HG03103 (cell line): ENCODE results near the gene STYXL1.
"Not testable (repeated sequence)": the region's sequence is repeated elsewhere in the genome, so short reads cannot be mapped to it uniquely, and the experiment has no call there.

ENCODE experiments used
- ATAC-seq: cut with Tn5 transposase; IDR thresholded peaks from one replicate; pipeline ENCODE4 v1.9.1; 2021; ENCODE audit warnings: low read depth; ENCODE audit not compliant: unreplicated experiment

STYXL1 gene

DNA sequence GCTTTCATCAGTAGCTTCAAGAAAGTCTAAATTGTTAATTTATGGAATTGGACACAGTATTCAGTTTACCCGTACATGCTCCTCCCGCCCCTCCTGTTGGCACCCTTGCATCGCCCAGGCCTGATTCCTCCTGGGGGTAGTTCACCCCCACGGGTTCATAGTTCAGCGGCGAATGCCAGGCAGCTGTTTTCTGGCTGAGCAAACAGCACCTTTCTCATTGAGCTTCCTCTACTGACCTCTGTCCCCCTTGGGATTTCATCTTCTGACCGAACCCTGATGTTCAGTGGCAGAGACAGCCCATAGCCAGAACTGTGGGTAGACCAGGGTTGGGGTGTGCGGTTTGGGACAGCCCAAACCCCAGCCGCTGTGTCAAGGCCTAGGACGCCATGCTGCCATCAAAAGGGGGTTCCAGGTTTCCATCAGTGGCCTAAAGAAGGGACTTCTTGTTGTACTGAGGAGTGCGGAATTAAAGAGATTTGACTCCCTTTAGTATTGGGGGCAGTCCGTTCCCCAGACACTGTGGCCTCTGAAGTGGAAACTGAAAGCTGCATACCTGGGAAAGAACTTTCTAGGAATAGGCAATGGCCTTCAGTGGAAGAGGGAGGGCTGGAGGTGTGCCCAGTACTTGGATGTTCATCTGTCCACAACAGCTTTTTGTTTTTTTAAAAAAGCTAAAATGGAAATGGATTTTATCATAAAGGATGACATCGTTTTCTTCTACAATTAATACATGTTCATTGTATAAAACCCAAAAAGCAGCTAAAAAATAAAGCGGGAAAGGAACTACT lies 19.1 kb upstream of the STYXL1 start:
- no peak for ATAC-seq

GRCh38 chr7:76065016-76065612 lies 17.3 kb upstream of the STYXL1 start:
- ATAC-seq: no peak

DNA sequence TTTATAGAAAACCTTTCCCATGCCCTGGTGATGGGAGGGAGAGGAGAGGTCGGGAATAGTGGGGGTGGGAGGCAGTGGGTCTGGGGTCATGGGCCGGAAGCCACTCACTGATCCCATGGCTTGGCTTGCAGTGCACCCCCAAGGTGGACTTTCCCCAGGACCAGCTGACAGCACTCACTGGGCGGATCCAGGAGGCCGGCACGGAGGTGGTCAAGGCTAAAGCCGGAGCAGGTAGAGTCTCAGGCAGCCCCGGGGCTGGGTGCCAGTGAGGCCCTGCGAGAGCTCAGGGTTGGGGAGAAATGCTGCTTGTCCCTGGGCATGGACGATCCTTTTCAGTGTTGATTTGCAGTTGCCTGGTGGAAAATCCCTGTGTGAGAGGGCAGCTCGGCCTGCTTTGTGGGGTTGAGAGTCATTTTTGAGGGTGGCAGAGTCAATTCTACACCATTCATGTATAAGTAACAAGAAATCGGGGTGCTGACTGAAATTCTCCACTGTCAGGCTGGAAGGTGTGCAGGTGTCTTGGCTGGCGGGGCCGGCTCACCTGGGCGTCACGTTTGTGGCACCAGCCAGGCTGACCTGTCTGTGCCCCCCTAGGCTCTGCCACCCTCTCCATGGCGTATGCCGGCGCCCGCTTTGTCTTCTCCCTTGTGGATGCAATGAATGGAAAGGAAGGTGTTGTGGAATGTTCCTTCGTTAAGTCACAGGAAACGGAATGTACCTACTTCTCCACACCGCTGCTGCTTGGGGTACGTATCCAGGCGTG lies 16.6 kb upstream of the STYXL1 start:
- no peak for ATAC-seq

DNA sequence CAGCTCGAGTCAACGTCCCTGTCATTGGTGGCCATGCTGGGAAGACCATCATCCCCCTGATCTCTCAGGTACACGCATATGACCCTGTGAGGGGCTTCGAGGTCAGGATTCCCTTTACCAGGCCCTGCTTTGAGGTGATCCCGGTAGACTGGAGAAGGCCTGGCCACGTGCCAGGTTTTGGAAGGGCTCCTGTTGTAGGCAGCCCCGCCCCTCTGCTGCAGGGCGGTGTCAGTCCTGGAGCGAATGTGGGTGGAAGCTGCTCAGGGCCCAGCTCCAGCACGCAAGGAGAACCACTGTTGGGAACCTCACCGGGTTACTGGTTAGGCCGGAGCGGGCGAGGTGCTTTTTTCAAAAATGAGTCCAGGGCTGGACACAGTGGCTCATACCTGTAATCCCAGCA lies 15.7 kb upstream of the STYXL1 start:
- no peak for ATAC-seq

DNA sequence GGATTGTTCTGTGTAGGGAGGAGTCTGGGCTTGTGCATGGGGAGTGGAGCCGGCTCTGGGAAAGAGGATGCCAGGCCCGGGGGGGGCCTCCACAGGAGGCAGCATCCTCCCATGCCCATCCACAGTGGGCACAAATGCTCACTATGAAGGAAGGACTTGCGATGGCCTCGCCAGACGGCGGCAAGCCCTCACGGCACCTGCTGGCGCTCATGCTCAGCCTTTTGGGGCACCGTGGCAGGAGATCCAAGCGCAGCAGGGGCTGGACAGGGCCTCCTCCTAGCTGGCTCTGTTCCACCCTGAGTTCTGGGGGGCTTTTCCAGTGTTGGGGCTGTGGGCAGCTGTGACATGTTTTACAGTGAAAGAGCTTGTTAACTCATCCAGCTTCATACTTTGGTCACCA lies 15.3 kb upstream of the STYXL1 start:
- ATAC-seq: no peak

DNA sequence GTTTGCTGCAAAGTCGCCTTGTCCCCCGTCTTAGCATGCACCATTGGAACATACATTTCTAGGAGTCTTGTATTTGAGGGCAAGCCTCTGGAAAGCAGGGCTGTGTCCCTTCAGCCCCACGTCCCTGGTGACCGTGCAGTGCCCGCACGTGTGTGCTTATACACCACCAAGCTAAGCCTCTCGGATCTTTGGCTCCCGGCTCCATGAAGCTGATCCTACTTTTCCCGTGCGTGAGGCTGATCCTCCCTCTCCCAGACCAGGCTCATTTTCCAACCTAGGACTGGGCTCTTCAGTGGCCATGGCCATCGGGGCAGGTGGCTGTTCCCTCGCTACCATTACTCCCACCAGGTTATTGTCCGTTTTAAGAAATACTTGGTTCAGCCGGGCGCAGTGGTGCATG lies 14.5 kb upstream of the STYXL1 start:
- ATAC-seq: no peak

- ATAC-seq: no peak
Measured at GRCh38 chr7:76060842-76061241, 13.0 kb upstream of the STYXL1 start.

DNA sequence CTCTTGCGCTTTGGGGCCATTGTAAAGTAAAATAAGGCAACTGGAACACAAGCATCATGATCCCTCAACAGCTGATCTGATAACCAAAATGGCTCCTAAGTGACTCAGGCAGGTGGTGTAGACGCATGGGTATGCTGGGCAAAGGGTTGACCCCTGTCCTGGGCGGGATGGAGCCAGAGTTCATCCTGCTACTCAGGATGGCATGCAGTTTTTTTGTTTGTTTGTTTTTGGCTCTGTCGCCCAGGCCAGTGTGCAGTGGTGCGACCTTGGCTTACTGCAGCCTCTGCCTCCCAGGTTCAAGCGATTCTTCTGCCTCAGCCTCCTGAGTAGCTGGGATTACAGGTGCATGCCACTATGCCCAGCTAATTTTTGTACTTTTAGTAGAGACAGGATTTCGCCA lies 10.9 kb upstream of the STYXL1 start:
- ATAC-seq: not testable (repeated sequence)

- ATAC-seq: no peak
Measured at GRCh38 chr7:76057813-76058145, 10.0 kb upstream of the STYXL1 start.

- no peak for ATAC-seq
Measured at GRCh38 chr7:76057103-76057812, 9.5 kb upstream of the STYXL1 start.

- ATAC-seq: no peak
Measured at GRCh38 chr7:76056241-76056640, 8.4 kb upstream of the STYXL1 start.

GRCh38 chr7:76054123-76055120 lies 6.6 kb upstream of the STYXL1 start:
- ATAC-seq: no peak

DNA sequence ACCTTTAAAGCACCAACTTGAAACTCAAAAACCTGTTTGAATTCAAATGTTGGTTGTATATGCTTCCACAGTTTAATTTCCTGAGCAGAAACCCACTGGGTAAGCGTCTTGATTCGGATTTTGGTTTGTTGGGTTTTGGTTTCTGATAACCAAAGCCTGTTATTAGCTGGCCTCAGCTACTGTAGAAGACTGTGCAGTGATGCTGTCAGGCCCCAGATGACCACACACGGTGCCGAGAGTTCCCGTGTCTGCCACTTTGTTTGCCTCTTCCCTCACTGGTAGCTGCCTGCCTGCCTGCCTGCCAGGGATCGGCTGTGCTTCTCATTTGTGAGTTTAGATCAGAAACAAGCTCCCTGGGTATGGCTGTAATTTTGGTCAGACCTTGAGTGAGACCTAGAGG lies 5.7 kb upstream of the STYXL1 start:
- no peak for ATAC-seq

- not testable (repeated sequence) for ATAC-seq
Measured at GRCh38 chr7:76052681-76053080, 4.9 kb upstream of the STYXL1 start.

GRCh38 chr7:76051840-76052239 lies 4.0 kb upstream of the STYXL1 start:
- no peak for ATAC-seq

- no peak for ATAC-seq
Measured at GRCh38 chr7:76050545-76050944, 2.7 kb upstream of the STYXL1 start.

GRCh38 chr7:76049295-76049694 lies 1.5 kb upstream of the STYXL1 start:
- no peak for ATAC-seq

DNA sequence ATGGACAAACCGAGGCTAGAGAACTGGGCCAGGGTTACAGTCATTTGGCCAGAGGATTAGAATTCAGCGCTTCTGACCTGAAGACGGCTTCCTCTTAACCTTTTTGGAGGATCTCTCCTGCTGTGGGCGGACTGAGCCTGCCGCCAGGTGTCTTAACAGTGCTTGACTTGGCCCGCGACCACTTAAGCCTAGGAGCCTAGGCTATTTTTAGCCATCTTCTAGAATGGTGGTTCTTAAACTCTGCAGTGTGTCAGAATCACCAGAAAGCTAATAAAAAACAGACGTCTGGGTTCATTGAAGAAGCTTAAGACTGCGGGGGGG lies 828 bp upstream of the STYXL1 start:
- ATAC-seq: no peak

GRCh38 chr7:76047305-76047810 lies 442 bp downstream of the STYXL1 start:
- no peak for ATAC-seq

- no peak for ATAC-seq
Measured at GRCh38 chr7:76044375-76044865, 3.4 kb downstream of the STYXL1 start.
